ENCODE data around the gene LUZP1.

GRCh38 chr1:23200883-23201282 is 32.2 kb upstream of the LUZP1 start:
- TF ChIP-seq CTCF (conservative IDR thresholded peaks at IDR 0.05 in 1 of 2, IDR thresholded peaks at IDR 0.05 in 1 of 2; ENCODE audit: low read depth in 1 of 2, low read length in 2 of 2), result no peak
- TF ChIP-seq EZH2 (IDR thresholded peaks at IDR 0.05; ENCODE audit: low read length, missing control alignments), result no peak

Data from fibroblast of lung (primary cell).